ENCODE data around the gene FHL2. TPM values are rescaled to one million over a fixed set of nuclear protein-coding genes. Genes with fewer than 3 reads are reported as not detected.

FHL2 gene
- polyA plus RNA-seq, 1 experiment: 546 TPM

GRCh38 chr2:105409717-105410116, 10.9 kb upstream of the FHL2 start:
- peak; percentile 75 for DNase-seq (ENCODE audit: low read depth)
- Histone ChIP-seq H3K4me3 (ENCODE audit: low read depth, low read length) (no peak overlapping the region), H3K27me3 (ENCODE audit: control insufficient read depth, insufficient read depth, low read length) (no peaks in the 10 kb centered on the region; the same call in 1 of the 2 replicates), H3K36me3 (ENCODE audit: control insufficient read depth, insufficient read depth, low read length) (no peaks in the 10 kb centered on the region)
- POLR2A ChIA-PET: interaction anchor here (0.5 kb wide), 1 partner anchor 8 kb away, joined by 4 read pairs; no protein-coding TSS in a partner anchor
- TF ChIP-seq CTCF (IDR thresholded peaks at IDR 0.05; ENCODE audit: insufficient read depth, low read depth, low read length): no peak
- CTCF ChIA-PET: interaction anchor here (1.4 kb wide), 1 partner anchor 10 kb away, joined by 5 read pairs; no protein-coding TSS in a partner anchor

GRCh38 chr2:105407946-105408743, 9.3 kb upstream of the FHL2 start:
- DNase-seq (ENCODE audit: low read depth): no peak
- CTCF ChIA-PET: no interaction called here
- POLR2A ChIA-PET: no interaction called here
- no peak overlapping the region for H3K4me3 ChIP-seq (ENCODE audit: low read depth, low read length)
- H3K36me3 ChIP-seq (ENCODE audit: control insufficient read depth, insufficient read depth, low read length): no peaks in the 10 kb centered on the region
- no peak for TF ChIP-seq CTCF (IDR thresholded peaks at IDR 0.05; ENCODE audit: insufficient read depth, low read depth, low read length)
- no peaks in the 10 kb centered on the region for H3K27me3 ChIP-seq (ENCODE audit: control insufficient read depth, insufficient read depth, low read length)

GRCh38 chr2:105406221-105406620, 7.4 kb upstream of the FHL2 start:
- CTCF ChIA-PET: interaction anchor here (0.9 kb wide), 1 partner anchor 115 kb away, joined by 3 read pairs; no protein-coding TSS in a partner anchor
- DNase-seq (ENCODE audit: low read depth): no peak

GRCh38 chr2:105405291-105405690, 6.4 kb upstream of the FHL2 start:
- CTCF ChIA-PET: no interaction called here

More at GRCh38 chr2:105406221-105406620, 7.4 kb upstream of the FHL2 start:
- Histone ChIP-seq H3K36me3 (ENCODE audit: control insufficient read depth, insufficient read depth, low read length) (no peaks in the 10 kb centered on the region), H3K27me3 (ENCODE audit: control insufficient read depth, insufficient read depth, low read length) (no peaks in the 10 kb centered on the region), H3K4me3 (ENCODE audit: low read depth, low read length) (no peak overlapping the region)
- no peak for TF ChIP-seq CTCF (IDR thresholded peaks at IDR 0.05; ENCODE audit: insufficient read depth, low read depth, low read length)
- POLR2A ChIA-PET: no interaction called here

More at GRCh38 chr2:105405291-105405690, 6.4 kb upstream of the FHL2 start:
- no peaks in the 10 kb centered on the region for H3K27me3 ChIP-seq (ENCODE audit: control insufficient read depth, insufficient read depth, low read length)
- no peak overlapping the region for H3K4me3 ChIP-seq (ENCODE audit: low read depth, low read length)
- no peaks in the 10 kb centered on the region for H3K36me3 ChIP-seq (ENCODE audit: control insufficient read depth, insufficient read depth, low read length)
- POLR2A ChIA-PET: no interaction called here
- DNase-seq (ENCODE audit: low read depth): no peak
- TF ChIP-seq CTCF (IDR thresholded peaks at IDR 0.05; ENCODE audit: insufficient read depth, low read depth, low read length): no peak
